HG02840 (cell line): ENCODE data around the gene NFILZ.

Source experiments
- ATAC-seq: cut with Tn5 transposase; IDR thresholded peaks from one replicate; pipeline ENCODE4 v1.9.1; 2021; ENCODE audit warnings: mild to moderate bottlenecking, moderate library complexity, moderate number of reproducible peaks; ENCODE audit not compliant: unreplicated experiment, low FRiP score

NFILZ gene, protein sequence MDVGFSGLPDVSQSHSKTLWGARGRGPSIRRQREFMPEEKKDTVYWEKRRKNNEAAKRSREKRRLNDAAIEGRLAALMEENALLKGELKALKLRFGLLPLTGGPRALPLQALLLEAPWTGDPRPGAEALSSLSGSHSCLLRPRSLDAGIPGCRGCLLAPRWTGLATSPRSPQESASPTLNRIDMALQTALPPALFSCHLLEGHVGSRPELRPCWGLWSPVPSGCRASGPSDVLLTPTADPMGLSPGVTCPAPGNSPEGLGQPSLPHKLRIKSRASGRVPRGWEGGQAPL

DNA sequence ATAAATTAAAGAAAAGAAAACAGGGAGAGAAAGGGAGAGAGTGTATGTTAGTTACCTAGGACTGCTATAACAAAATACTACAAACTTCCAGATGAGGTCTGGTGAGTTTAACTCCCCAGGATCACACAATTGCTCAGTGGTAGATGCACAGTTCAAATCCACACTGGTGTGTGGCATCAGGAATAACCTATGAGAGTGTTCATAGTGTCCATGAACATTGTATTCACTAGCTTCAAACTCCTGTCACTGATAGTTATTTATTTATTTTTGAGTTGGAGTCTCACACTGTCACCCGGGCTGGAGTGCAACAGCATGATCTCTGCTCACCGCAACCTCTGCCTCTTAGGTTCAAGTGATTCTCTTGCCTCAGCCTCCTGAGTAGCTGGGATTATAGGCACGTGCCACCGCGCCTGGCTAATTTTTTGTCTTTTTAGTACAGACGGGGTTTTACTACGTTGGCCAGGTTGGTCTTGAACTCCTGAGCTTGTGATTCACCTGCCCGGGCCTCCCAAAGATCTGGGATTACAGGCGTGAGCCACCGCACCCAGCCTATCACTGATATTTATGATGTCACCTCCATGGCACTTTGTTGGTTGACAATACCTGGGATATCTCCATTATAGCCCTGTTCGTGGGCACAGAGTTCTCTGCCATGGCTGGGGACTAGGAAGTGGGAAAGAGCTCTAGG is at the start of gene NFILZ:
Gene NFILZ, plus strand, starts transcription at position 638 of the 688 bp plus-strand sequence. CDS start 46,133 bp downstream, outside the sequence.
- ATAC-seq: no peak

DNA sequence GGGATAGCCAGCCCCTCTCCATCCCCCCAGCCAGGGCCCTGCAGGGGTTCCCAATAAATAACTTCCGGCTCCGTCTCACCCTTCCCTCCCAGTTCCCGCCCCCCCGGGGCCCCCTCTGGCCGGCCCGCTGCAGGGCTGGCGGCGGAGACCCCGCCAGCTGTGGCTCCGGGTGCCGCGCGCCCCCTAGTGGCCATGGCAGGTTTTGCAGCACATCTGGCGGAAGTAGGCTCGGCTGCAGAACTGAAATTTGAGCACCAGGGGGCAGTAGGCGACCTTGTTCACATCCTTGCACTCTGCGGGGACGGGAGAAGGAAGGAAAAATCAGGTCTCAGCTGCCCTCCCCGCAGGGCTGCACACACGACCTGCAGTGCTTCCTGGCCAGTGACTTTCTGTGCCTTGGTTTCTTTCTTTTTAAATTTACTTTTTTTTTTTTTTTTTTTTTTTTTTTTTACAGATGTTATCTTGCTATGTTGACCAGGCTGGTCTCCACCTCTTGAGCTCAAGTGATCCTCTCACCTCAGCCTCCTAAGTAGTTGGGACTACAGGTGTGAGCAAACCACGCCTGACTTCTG is 49.6 kb upstream of the NFILZ start:
- no peak for ATAC-seq

DNA sequence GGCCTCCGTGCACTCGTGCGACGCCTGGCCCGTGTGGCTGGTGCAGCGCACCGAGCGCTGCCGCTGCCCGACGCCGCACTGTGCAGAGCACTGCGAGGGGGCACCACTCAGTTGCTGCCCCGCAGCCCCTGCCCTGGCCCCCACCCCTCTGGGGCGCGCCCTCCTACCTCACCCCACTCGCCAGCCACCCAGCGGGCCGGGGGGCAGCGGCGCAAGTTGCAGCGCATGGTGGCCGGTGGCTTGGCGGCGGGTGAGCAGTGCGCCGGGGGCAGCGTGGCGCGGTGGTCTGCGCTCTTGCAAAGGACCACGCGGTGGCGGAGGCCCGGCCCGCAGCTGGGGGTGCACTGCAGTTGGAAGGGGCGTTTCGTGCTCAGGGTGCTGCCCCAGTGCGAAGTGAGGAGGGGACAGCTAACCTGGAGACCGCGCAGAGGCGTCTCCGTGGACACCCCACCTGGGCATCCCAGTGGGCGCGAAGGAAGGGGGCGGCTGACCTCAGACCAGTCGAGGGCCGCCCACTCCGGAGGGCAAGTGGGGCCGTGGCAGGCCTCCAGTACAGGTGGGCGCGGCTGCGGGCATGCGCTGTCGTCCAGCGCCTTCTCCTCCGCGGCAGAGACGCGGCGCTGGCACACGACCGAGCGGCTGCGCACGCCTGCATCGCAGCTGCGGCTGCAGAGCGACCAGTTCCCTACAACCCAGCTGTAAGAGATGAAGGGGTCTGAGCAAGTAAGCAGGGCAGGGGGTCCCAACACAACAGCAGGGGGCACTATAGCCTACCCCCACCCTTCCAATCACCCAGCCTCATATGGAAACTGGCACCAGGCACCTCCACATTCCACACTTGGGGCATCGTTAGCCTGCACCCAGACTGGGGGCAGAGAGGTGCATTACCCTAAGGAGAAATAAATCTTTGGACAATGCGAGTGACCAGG is 45.2 kb upstream of the NFILZ start:
- no peak for ATAC-seq

DNA sequence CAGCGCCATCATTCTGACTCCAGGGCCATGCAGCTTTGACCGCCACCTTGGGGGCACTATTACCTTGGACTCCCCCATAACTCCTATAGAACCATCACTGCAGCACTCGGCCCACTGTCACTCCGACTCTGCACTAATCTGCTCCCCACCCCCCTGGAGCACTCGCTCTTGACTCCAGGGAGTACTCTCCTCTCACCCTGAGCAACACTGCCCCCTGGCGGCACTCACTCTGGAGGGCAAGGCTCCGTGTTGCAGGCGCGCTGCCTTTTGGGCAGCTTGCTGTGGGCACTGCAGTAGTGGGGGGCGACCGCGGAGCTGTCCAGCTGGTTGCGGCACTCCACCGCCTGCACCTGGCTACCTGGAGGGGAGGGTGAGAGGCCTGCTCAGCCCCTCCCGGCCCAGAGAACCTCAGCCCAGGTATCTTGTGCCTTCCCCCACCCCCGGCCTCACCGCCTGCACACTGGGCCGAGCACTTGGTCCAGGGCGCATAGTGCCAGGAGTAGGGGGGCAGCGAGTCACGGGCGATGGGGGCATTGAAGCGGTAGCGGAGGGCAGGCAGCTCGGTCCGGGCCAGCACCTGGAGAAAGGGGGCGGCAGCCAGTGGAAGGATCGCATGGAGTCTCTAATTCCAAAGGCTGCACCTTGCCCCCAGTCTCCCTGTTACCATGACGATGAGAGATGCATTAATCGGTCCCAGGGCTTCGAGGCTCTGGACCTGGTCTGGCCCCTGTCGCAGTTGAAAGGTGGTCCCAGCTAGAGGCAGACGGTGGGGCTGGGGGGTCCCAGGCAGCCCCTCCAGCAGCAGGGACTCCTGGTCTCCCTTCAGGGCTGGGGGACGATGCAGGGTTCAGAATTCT is 44.3 kb upstream of the NFILZ start:
- ATAC-seq: no peak

DNA sequence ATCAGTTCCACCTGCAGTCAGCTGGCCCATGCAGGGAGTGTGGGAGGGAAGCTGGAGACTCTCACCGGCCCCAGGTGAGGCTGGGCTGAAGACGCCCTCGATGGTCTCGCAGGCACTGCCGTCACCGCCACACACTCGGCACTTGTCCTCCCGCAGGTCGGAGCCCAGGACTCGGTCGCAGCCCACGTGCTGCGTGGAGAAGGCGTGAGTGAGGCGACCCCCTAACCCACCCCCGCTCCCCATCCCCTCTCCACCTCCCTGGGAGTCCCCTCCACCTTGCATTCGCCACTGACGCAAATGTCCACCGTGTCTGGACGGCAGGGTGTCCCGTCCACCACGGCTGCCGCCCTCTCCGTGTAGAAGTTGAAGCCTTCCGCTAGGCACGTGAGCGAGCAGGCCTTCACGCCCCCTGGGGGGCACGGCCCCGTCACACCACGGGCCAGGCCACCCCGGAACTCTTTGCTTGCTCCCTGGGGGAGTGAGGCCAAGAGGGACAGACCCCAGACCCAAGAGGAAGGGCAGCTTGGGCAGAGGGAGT is 41.2 kb upstream of the NFILZ start:
- ATAC-seq: no peak

DNA sequence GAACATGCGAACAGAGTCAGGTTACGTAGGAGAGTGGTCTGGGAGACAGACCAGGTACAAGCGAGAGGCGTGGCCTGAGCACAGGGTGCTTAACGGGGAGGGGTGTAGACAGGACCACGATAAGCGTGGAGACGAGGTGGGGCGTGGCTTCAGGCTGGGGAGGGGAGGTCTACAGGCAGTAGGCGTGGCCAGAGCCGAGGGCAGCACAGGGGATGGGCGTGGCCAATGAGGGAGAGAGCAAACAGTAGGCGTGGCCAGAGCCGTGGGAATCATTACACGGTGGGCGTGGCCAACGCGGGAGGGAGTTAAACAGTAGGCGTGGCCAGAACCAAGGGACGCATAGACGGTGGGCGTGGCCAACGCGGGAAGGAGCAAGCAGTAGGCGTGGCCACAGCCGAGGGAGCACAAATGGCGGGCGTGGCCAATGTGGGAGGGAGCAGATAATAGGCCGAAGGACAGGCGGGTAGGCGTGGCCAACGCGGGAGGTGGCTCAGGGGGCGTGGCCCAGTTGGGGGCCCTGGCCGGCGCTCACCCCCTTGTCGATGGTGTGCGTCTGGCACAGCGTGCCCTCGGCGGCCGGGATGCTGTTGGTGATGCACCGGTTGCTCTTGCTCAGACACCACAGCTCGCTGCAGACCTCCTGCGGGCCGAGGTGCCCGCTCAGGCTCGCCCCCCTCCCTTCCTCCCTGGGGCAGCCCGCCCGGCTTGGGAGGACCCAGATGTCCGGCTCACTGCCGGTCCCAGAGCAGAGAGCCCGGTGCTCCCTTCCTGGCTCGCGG is 38.0 kb upstream of the NFILZ start:
- ATAC-seq: no peak

DNA sequence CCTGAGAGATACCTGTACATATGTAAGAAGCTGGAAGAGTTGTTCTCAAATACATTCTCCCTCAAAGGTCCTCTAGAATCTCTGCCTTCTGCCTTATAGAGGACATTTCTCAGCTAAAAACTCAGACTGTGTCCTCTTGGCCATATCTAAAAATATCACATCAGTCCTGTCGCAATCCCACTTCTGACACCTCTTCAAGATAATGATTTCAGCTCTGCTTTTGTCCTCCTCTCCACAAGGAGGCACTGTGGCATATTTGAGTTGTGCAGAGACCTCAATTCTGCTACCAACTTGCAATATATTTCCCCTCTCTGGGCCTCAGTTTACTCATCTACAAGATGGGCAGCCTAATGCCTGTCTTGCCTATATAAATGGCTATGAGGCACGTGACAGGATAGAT is 36.5 kb upstream of the NFILZ start:
- no peak for ATAC-seq

DNA sequence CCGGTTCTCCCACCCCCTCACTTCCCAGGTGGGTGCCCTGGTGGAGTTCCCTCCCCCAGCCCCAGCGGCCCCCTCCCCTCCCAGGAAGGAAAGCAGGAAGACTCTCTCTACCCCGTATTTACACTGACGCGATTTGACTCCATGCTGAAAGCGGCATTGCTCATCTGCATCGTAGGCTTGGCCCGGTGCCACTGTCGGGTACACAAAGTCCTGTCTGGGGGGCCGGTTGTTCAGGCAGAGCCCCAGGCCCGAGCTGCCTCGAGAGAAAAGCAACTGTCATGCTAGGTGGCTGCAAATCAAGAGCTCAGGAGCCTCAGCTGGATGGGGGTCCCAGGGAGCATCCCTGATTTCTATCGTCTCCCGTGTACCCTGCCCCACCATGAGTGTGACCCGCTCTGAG is 34.8 kb upstream of the NFILZ start:
- no peak for ATAC-seq

DNA sequence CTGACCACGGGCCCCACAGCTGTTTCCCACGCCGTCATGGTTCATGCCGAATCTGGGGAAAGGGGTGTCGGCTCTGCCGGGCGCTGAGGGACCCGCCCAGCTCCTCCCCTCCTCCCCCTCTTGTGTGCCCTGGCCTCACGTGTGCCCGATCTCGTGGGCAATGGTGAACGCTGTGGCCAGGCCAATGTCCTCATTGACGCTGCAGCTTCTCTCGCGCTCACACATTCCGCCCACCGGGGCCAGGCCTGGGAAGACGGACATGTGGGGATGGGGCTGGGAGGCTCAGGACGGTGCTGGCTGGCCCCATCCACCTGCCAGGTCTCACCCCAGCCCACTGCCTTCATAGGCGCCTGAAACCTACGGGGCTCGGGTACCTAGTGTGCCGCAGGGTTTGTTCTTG is 34.3 kb upstream of the NFILZ start:
- ATAC-seq: no peak

DNA sequence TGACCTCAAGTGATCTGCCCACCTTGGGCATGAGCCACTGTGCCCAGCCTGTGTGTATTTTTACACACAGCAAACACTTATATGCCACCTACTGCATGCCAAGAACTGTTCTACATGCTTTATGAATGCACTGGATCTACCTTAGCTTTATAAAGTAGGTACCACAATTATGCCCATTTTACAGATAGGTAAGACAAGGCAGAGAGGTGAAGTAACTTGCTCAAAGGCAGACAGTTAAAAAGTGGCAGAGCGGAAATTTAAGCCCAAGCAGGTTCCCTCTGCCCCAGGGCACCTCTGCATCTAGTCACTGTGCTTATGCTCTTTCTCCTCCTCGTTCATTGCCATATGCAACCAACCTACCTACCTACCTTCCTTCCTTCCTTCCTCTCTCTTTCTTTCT is 30.4 kb upstream of the NFILZ start:
- ATAC-seq: no peak

DNA sequence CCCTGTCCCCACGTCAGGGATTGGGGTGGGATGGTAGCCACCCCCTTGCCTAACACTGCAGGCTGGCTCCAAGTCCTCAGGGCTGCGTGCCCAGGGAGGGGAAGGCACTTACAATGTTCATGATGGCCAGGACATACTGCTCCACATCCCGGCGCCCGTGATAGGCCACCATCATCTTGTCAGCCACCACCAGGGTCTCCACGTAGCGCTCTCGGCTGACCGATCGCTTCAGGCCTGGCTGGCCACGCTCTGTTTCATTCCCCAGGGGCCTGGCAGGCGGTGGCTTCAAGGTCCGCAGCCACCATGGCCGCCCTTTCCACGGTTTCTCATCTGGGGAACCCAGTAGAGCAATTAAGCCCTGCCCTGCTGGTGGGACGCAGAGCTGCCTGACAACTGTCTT is 29.6 kb upstream of the NFILZ start:
- ATAC-seq: no peak

DNA sequence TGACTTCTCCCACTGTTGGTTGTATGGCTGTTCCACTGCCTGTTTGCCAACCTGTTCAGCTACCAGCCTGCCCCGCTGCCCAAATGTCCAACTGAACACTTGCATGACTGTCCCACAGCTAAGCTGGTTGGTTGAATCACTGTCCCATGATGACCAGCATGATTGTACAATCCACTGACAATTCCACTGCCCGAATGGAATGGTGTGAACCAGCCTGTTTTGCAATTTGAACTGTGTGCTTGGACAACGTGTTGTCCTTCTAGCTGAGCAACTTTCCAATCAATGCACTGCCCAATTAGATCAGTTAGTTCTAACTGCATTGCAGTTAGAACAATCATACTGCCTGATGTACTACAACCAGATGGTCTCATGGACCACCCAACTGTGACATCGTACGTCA is 28.6 kb upstream of the NFILZ start:
- ATAC-seq: no peak

DNA sequence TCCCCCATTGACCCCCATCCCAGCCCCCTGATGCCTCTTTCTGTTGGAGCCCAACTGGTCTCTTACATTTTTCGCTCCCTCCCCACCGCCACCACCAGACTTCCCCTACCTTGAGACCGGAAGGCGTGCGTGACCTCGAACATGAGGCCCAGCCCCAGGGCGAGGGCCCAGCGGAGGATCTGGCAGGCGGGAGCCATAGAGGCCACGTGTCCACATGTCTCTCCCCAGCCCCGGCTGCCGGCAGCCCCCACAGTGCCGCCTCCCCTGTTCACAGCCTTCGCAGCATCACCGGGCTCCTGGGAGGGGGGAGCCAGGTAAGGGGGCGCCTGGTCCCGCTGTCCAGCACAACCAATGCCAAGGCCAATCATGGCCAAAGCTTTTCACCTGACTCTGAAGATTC is 24.9 kb upstream of the NFILZ start:
- ATAC-seq: no peak

DNA sequence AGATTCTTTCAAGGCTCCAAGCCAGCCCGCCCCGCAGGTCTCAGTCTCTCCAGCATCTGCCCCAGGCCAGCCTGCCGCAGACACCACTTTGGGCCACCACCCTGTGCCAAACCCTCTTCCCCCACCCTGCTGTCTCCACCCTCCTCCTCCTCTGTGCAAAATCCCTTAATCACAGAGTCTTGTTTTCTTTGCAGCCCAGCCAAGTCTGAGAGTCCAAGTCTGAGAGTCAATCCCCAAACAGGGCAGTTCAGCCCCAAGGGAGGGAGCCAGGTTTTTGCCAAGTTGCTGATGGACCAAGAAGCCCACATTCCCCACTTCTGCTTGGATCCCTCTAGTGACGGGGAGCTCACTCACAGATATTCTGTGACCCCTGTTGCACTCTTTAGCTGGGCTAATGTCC is 23.0 kb upstream of the NFILZ start:
- no peak for ATAC-seq

DNA sequence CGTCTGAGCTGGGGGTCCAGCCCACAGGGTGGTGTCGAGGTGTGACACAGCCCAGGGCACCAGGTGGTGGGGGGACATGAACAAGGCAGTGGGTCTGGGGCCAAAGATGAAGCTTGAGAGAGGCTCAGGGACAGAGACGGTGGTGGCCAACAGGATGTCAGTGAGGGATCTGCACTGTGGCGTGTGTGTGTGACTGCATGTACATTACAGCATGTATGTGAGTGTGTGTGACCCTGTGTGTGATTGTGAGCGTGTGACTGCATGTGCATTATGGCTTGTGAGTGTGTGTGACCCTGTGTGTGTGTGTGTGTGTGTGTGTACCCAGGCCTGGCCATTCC is 21.5 kb upstream of the NFILZ start:
- no peak for ATAC-seq

DNA sequence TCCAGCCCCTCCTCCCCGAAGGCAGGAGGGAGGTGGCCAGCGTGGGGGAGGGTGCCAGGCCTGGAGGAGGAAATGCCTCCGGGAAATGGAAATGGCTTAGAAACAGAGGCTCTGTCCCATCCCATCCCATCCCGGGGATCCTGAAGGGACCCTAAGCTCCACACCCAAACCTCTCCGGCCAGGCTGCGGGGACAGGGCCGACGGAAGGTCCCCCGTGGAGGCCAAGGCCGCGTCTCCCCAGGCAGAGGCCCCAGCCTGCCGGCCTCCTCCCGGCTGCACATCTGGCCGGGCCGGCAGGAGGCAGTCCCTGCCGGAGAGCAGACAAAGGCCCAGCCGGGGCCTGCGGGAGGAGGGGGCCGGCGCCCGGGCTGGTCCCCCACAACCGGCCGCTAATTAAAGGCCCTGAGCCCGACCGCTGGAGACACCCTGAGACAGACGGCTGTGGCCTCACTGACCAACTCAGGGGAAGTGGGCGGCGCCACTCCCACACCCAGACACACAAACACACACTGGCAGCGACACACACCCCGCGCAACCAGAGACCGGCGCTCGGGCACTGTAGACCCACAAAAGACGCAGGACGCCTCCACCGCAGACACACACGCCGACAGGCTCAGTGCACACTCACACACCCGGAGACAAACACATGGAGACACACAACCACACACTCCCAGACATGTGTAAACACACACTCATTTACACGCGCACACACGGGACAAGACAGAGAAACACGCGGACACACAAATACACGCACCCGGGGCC is 21.0 kb upstream of the NFILZ start:
- no peak for ATAC-seq

DNA sequence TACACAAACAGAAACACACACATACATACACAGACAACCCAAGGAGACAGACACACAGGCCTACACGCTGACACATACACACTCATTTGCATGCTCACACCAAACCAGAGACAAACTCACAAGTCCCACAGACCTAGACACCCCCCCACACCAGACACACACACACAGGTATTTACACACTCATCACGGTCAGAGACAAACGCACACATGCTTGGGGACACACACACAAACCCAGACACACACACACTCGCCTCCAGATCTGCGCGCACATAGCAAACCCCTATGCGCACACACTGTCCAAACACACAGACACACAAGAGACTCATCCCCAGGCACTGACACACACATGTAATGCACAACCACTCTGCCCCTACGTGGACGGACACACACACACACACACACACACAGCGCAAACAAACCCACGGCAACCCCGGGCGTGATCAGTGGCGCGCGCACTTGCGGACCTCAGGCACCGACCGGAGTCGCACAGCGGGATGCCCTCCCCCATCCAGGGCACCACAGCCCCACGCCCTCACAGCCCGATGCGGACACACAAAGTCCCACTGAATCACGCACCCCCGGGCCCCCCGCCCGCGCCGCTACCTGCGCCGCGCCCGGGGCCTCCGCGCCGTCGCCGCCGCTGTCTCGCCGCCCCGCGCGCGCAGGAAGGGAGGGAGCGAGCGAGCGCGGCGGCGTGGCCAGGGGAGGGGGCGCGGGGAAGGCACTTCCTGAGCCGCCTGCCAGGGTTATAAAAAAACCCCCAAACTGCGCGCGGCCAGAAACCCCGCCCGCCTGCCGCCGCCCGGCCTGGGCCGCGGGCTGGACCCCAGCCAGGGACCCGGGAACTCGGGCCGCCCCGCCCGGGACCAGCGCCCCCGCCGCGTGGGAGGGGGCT is 20.1 kb upstream of the NFILZ start, which contains the start of gene ADAMTS10:
Gene ADAMTS10, minus strand, starts transcription at position 675 of the 895 bp plus-strand sequence. CDS start 5,005 bp downstream, outside the sequence.
- no peak for ATAC-seq
